Measurements from ENCODE around the gene DAP.
"Not testable (repeated sequence)": the region's sequence is repeated elsewhere in the genome, so short reads cannot be mapped to it uniquely, and the experiment has no call there.

The DAP gene

DNA sequence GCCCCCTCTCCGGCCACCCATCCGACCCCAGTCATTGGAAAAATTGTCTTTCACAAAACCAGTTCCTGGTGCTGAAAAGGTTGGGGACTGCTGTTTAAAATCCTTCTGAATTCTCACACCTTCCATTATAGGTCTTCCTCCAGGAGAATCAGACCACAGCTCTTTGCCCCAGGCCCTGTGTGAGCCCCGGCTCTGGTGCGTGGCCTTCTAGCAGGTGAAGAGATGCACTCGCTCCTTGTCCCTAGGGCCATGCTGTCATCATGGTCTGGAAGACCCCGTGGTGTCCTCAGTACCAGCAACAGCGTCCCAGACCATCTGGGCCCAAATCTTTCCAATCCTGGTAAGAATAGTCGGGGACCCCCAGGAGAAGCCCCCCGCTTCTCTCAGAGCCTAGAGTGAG is 95.2 kb downstream of the DAP start:
- H3K18ac ChIP-seq (ENCODE audit: low read length), result no peak overlapping the region
- H3K27me3 ChIP-seq (ENCODE audit: insufficient read depth, low read length), result no peaks in the 10 kb centered on the region
- H3K79me2 ChIP-seq (ENCODE audit: control insufficient read depth, insufficient read depth, low read length, poor library complexity), result no peaks in the 10 kb centered on the region
- no peak overlapping the region for H3K4ac ChIP-seq (ENCODE audit: low read depth, low read length)
- H2BK120ac ChIP-seq (ENCODE audit: insufficient read depth, low read length, poor library complexity), result no peak overlapping the region
- no CpG with 5 or more reads among the region's 9 CpGs for WGBS (ENCODE audit: extremely low coverage, insufficient coverage, insufficient read length)
- peaks cover 4% of the 10 kb centered on the region for H3K9me3 ChIP-seq (ENCODE audit: insufficient read depth, low read depth, low read length)
- no peak overlapping the region for H3K9ac ChIP-seq (ENCODE audit: low read length)
- H3K4me3 ChIP-seq (ENCODE audit: low read depth, low read length), result no peak overlapping the region
- H3K27ac ChIP-seq (ENCODE audit: low read depth, low read length), result no peak overlapping the region
- no peak overlapping the region for H3K23ac ChIP-seq (ENCODE audit: low read length)
- H3K36me3 ChIP-seq (ENCODE audit: control insufficient read depth in 1 of 2, insufficient read depth in 2 of 2, low read length in 2 of 2), result no peaks in the 10 kb centered on the region
- H4K91ac ChIP-seq (ENCODE audit: low read depth, low read length), result no peak overlapping the region
- H2BK12ac ChIP-seq (ENCODE audit: low read length), result no peak overlapping the region
- no peak for DNase-seq
- H2BK5ac ChIP-seq (ENCODE audit: low read depth, low read length, poor library complexity), result no peak overlapping the region
- H4K8ac ChIP-seq (ENCODE audit: low read depth, low read length), result no peak overlapping the region
- no peaks in the 10 kb centered on the region for H3K79me1 ChIP-seq (ENCODE audit: low read length)
- no peaks in the 10 kb centered on the region for H3K4me1 ChIP-seq (ENCODE audit: control insufficient read depth in 1 of 2, insufficient read depth in 2 of 2, low read length in 2 of 2)
- H3K4me2 ChIP-seq (ENCODE audit: low read length), result no peak overlapping the region
- no peak overlapping the region for H2AFZ ChIP-seq (ENCODE audit: insufficient read depth, low read length, poor library complexity)
- no peak overlapping the region for H2AK5ac ChIP-seq (ENCODE audit: low read length)
- no peak overlapping the region for H4K12ac ChIP-seq (ENCODE audit: low read depth, low read length)
- H3K14ac ChIP-seq (ENCODE audit: low read length), result no peak overlapping the region

DNA sequence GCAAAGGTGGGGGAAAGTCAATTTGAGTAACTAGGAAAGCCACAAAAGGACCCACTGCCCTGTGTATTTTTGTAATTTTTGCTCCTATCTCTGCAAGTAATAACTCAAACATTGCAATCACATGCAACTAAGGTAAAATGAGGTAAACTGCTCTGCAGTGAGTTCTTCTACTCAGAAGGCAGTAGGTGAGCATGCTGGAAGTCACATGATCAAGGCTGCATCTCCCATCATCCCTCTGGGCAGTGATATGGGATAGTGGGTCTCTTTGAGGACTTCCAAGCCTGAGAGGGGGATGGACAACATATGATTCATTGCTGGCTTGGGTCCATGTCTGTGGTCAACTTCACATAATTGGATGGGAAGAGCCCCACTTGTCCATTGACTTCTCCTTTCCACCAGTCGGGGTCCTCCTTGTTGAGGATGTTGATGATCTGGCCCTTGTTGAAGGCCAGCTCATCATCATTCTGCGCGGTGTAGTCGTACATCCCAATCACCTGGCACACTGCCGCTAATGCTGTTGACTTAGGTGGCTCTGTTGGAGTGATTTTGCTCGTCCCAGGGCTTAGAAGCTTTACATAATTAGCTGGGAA is 96.8 kb downstream of the DAP start:
- not testable (repeated sequence) for H3K4ac ChIP-seq (ENCODE audit: low read depth, low read length); H2BK12ac ChIP-seq (ENCODE audit: low read length); H3K9me3 ChIP-seq (ENCODE audit: insufficient read depth, low read depth, low read length); H3K14ac ChIP-seq (ENCODE audit: low read length); H2BK5ac ChIP-seq (ENCODE audit: low read depth, low read length, poor library complexity); H3K23ac ChIP-seq (ENCODE audit: low read length); H3K4me3 ChIP-seq (ENCODE audit: low read depth, low read length); H4K91ac ChIP-seq (ENCODE audit: low read depth, low read length); H3K79me1 ChIP-seq (ENCODE audit: low read length); H3K27ac ChIP-seq (ENCODE audit: low read depth, low read length); DNase-seq; H3K79me2 ChIP-seq (ENCODE audit: control insufficient read depth, insufficient read depth, low read length, poor library complexity); H2BK120ac ChIP-seq (ENCODE audit: insufficient read depth, low read length, poor library complexity); H3K27me3 ChIP-seq (ENCODE audit: insufficient read depth, low read length); H3K4me2 ChIP-seq (ENCODE audit: low read length); H3K36me3 ChIP-seq (ENCODE audit: control insufficient read depth in 1 of 2, insufficient read depth in 2 of 2, low read length in 2 of 2); H4K12ac ChIP-seq (ENCODE audit: low read depth, low read length); H3K4me1 ChIP-seq (ENCODE audit: control insufficient read depth in 1 of 2, insufficient read depth in 2 of 2, low read length in 2 of 2); H4K8ac ChIP-seq (ENCODE audit: low read depth, low read length); H3K18ac ChIP-seq (ENCODE audit: low read length); H2AK5ac ChIP-seq (ENCODE audit: low read length); H3K9ac ChIP-seq (ENCODE audit: low read length); H2AFZ ChIP-seq (ENCODE audit: insufficient read depth, low read length, poor library complexity)
- no CpG with 5 or more reads among the region's 6 CpGs for WGBS (ENCODE audit: extremely low coverage, insufficient coverage, insufficient read length)

- Histone ChIP-seq H2BK120ac (ENCODE audit: insufficient read depth, low read length, poor library complexity) (no peak overlapping the region), H3K27me3 (ENCODE audit: insufficient read depth, low read length) (no peaks in the 10 kb centered on the region), H3K18ac (ENCODE audit: low read length) (no peak overlapping the region), H3K9ac (ENCODE audit: low read length) (no peak overlapping the region), H3K79me2 (ENCODE audit: control insufficient read depth, insufficient read depth, low read length, poor library complexity) (no peaks in the 10 kb centered on the region), H4K12ac (ENCODE audit: low read depth, low read length) (no peak overlapping the region), H2AFZ (ENCODE audit: insufficient read depth, low read length, poor library complexity) (no peak overlapping the region), H4K8ac (ENCODE audit: low read depth, low read length) (no peak overlapping the region), H3K27ac (ENCODE audit: low read depth, low read length) (no peak overlapping the region), H3K14ac (ENCODE audit: low read length) (no peak overlapping the region), H2BK5ac (ENCODE audit: low read depth, low read length, poor library complexity) (no peak overlapping the region), H2AK5ac (ENCODE audit: low read length) (no peak overlapping the region), H3K4me2 (ENCODE audit: low read length) (no peak overlapping the region), H3K4me3 (ENCODE audit: low read depth, low read length) (no peak overlapping the region), H3K4ac (ENCODE audit: low read depth, low read length) (no peak overlapping the region), H3K9me3 (ENCODE audit: insufficient read depth, low read depth, low read length) (peaks cover 3% of the 10 kb centered on the region), H2BK12ac (ENCODE audit: low read length) (no peak overlapping the region), H3K36me3 (ENCODE audit: control insufficient read depth in 1 of 2, insufficient read depth in 2 of 2, low read length in 2 of 2) (no peaks in the 10 kb centered on the region), H4K91ac (ENCODE audit: low read depth, low read length) (no peak overlapping the region), H3K4me1 (ENCODE audit: control insufficient read depth in 1 of 2, insufficient read depth in 2 of 2, low read length in 2 of 2) (no peaks in the 10 kb centered on the region), H3K79me1 (ENCODE audit: low read length) (no peaks in the 10 kb centered on the region), H3K23ac (ENCODE audit: low read length) (no peak overlapping the region)
- no CpG with 5 or more reads among the region's 13 CpGs for WGBS (ENCODE audit: extremely low coverage, insufficient coverage, insufficient read length)
- DNase-seq, result no peak
Observed at GRCh38 chr5:10663489-10664179, 97.4 kb downstream of the DAP start.

- Histone ChIP-seq H3K4me3 (ENCODE audit: low read depth, low read length) (no peak overlapping the region), H3K27me3 (ENCODE audit: insufficient read depth, low read length) (no peaks in the 10 kb centered on the region), H3K79me1 (ENCODE audit: low read length) (no peaks in the 10 kb centered on the region), H4K91ac (ENCODE audit: low read depth, low read length) (no peak overlapping the region), H3K27ac (ENCODE audit: low read depth, low read length) (no peak overlapping the region), H2AFZ (ENCODE audit: insufficient read depth, low read length, poor library complexity) (no peak overlapping the region), H3K9ac (ENCODE audit: low read length) (no peak overlapping the region), H3K79me2 (ENCODE audit: control insufficient read depth, insufficient read depth, low read length, poor library complexity) (no peaks in the 10 kb centered on the region), H4K8ac (ENCODE audit: low read depth, low read length) (no peak overlapping the region), H3K4me2 (ENCODE audit: low read length) (no peak overlapping the region), H2BK12ac (ENCODE audit: low read length) (no peak overlapping the region), H4K12ac (ENCODE audit: low read depth, low read length) (no peak overlapping the region), H3K18ac (ENCODE audit: low read length) (no peak overlapping the region), H3K36me3 (ENCODE audit: control insufficient read depth in 1 of 2, insufficient read depth in 2 of 2, low read length in 2 of 2) (no peaks in the 10 kb centered on the region), H2BK120ac (ENCODE audit: insufficient read depth, low read length, poor library complexity) (no peak overlapping the region), H3K9me3 (ENCODE audit: insufficient read depth, low read depth, low read length) (peaks cover 2% of the 10 kb centered on the region), H3K4ac (ENCODE audit: low read depth, low read length) (no peak overlapping the region), H2BK5ac (ENCODE audit: low read depth, low read length, poor library complexity) (no peak overlapping the region), H3K4me1 (ENCODE audit: control insufficient read depth in 1 of 2, insufficient read depth in 2 of 2, low read length in 2 of 2) (no peaks in the 10 kb centered on the region), H3K14ac (ENCODE audit: low read length) (no peak overlapping the region), H3K23ac (ENCODE audit: low read length) (no peak overlapping the region), H2AK5ac (ENCODE audit: low read length) (no peak overlapping the region)
- no CpG with 5 or more reads among the region's 10 CpGs for WGBS (ENCODE audit: extremely low coverage, insufficient coverage, insufficient read length)
- DNase-seq, result no peak
Observed at GRCh38 chr5:10662661-10663488, 98.2 kb downstream of the DAP start.

Data from trophoblast cell (in vitro differentiated cells and primary cell).